GM21423 (cell line): Measurements from ENCODE around the gene DCAF7.

Experiments
- ATAC-seq: cut with Tn5 transposase; IDR thresholded peaks from one replicate; pipeline ENCODE4 v1.9.1; 2021; ENCODE audit warnings: mild to moderate bottlenecking, moderate library complexity; ENCODE audit not compliant: unreplicated experiment

Gene DCAF7

DNA sequence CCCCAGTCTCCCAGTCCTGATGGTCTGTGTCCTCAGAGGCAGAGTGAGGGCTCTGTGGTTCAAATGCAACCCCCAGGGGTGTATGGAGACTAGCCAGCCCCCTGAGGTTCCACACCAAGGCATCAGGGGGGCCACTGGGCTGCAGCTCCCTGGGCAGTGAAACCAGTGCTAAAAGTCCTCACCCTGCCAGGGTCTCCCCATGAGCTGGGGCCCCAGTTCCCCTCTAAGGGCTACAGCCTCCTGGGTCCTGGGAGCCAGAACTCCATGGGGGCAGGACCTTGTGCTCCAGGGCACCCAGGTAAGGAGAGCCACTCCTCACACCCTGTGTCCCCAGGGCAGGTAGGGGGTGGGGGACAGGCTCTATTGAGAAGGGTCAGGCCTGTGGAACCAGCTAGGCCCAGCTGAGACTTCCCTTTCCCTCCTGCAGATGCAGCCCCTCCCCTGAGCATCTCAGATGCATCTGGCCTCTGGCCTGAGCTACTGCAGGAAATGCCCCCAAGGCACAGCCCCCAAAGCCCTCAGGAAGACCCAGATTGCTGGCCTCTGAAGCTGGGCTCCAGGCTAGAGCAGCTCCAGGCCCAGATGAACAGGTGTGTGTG lies 6.4 kb upstream of the DCAF7 start:
- no peak for ATAC-seq

DNA sequence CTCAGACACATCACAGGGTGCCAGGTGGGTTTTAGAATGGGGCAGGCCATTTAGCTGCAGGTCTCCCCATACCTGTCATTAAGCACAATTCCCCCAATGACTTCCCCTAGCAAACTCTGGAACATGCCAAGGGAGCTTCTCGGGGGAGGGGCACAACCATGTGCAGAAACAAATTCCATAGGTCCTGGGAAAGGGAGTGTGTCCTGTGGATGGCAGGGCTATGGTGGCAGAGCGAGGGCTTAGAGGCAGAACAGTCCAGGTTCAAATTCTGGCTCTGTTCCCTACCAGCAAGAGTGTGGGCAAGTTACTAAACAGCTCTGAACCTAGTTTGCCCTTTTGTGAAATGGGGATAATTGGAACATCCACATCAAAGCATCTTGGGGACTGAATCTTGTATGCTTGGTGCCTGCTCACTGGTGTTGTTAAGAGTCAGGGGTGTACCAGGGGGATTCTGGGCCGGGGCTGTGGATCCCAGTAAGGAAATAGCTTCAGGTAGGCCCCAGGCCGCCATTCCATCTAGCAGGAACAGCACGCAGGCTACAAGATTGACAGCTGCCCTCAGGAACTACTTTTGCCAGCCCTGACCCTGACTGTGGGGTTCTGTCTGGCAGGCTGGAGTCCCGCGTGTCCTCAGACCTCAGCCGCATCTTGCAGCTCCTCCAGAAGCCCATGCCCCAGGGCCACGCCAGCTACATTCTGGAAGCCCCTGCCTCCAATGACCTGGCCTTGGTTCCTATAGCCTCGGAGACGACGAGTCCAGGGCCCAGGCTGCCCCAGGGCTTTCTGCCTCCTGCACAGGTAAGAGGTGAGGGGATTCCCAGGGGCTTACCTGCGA lies 5.6 kb upstream of the DCAF7 start:
- no peak for ATAC-seq

DNA sequence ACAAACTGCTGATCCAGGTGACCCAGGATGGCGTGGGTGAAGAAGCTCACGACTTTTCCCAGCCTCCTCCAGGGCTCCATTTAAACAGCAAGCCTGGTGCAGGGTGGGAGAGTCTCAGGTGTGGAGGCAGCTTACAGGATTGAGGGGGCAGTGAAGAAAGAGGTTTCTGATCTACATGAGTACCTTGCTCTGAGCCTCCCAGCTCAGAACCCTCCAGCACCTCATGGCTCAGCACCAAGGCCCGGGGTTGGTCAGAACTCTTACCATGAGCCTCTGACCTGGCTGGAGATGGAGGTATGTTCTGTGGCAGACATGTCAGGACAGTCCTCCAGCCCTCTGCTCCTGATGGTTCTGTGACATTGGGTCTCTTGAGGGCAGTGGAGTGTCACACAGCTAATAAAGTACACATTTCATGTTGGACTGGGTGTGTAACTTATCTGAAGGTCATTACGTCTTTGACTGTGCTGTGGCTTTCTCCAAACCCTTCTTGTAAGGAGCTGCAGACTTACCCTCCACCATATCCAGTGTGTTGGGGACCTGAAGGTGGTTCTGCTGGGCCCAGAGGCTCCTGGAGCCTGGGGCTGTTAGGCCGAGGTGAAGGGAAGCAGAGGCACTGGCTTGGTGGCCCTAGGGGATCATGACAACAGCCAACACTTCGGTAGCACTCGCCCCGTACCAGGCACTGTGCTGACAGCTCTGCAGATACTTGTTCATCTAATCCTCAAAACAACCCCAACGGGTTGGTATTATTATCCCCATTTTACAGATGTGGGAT lies 3.8 kb upstream of the DCAF7 start:
- ATAC-seq, result no peak

DNA sequence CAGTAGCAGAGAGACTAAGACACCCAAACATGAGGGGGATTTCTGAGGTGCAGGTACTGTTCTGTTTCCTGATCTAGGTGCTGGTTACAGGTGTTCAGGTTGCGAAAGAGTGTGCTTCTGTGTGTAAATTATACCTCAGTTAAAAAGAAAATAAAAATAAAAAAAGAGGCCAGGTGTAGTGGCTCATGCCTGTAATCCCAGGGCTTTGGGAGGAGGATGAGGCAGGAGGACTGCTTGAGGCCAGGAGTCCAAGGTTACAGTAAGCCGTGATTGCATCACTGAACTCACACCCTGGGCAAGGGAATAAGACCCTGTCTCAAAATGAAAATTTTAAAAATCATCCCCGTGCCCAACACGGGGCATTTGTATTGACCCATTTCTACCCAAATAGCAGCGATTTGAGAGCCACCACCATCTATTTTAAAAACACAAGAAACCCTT lies 3.2 kb upstream of the DCAF7 start:
- ATAC-seq, result no peak

DNA sequence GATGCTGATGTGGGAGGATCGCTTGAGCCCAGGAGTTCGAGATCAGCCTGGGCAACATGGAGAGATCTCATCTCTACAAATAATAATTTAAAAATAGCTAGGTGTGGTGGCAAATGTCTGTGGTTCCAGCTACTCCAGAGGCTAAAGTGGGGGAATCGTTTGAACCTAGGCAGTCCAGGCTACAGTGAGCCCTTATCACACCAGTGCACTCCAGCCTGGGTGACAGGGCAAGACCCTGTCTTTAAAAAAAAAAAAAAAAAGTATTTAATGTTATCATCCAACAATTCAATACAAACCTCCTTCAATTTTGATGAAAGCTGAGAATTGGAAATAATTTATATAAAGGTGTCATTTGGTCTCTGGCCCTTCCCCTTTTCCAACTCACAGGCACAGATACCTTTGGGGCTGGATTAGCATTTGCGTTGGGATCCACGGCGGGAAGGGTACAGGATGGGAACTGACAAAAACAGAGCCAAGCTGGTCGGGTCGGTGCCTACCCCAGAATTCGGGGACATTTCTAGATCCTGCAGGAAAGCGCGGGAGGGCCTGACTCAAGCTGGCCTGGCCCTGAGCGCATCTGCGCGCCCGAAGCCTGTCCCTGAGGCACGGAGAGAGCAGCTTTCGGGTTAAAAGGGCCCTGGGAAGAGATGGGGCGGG lies 860 bp upstream of the DCAF7 start:
- ATAC-seq, result peak; percentile 25

DNA sequence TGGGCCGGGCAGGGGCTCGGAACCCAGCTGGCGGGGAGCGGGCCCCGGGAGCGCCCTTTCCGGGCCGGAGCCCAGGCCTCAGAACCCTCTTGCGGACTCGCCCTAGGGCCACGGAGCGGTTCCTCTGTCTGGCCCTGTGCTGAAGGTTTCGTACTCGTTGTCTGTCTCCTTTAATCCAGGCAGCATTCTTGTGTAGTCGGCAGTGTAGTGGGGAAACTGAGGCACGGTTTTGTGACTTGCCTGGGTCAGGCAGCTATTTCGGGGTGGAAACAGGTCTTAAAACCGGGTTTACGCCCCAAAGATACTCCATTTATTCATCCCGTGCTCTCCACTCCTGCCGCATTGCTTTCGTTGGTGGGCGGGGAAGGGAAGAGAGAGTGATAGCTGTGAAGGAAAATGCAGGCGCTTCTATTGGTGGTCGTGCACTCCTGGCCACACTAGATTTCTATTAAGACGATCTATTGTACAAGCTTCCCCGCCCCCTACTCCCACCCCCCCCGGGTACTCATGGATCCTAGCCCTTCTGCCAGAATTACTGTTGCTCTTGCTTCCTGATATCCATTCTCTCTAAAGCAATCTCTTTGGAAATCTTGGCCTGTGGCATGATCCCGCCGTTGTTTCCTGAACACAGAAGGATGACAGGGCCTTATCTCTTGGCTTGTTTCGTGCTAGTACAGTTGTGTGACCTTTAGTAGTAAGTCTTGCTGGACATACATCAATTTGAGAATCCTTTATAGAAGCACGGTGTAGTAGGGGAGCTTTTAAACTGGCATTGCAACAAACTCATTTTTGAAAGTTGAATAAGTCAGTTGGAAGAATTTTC lies 751 bp downstream of the DCAF7 start:
- no peak for ATAC-seq

DNA sequence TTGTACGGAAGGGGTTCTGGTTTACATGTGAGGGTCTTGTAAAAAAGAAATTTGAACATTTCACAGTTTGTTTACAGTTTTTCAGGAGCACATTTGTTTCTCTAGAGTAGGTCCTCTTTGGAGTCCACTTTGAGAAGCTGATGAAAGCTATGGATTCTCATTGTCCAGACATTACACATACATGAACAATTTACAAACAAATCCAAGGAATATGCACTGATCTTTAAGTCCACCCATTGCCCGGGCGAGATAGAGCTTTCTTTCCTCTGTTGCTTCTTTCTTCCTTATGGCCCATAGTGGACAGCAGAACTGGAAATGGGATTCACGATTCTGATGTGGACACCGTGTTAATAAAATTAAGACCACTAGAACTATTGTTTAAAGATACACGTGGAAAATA lies 1.9 kb downstream of the DCAF7 start:
- ATAC-seq, result no peak

DNA sequence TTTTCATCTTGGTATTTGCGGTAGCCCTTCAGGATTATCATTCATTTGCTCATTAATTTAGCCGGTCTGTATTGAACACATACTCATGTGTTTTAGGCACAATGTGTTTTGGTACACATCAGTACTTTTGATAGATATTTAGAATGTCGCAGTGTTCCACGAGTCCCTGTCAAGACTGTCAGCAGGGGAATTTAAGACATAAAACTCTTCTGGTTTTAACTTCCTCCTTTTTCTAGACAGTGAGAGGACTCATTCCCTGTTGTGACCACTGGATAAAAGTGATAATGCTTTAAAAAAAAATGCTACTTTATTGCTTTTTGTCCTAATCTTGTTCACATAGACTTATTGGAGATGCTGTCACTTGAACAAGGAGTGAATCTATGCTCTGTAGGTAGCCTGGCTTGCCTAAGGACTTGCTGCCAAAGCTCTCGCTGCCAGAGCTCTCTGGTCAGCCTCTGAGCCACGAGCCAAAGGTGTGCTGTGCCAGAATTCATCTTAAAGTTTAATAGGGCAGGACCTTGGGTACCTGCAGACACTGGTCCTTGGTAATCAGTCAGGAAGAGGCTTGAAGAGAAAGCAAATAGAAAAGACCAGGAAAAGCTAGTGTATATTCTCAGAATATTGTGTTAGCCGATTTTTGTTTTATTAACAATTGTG lies 5.4 kb downstream of the DCAF7 start:
- ATAC-seq, result no peak

DNA sequence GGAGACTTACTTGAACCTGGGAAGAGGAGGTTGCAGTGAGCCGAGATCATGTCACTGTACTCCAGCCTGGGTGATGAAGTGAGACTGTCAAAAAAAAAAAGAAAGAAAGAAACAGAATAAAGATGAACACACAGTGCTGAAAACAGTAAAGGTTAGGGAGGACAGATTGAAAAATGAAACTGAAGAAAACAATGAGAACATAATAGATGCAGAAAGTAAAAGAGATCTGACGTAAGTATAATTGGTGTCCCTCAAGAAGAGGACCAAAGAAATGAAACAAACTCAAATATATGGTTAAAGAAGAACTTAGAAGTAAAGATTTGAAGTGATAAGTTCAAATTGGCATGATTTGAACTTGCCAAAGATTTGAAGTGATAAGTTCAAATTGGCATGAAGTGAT lies 7.1 kb downstream of the DCAF7 start:
- no peak for ATAC-seq

DNA sequence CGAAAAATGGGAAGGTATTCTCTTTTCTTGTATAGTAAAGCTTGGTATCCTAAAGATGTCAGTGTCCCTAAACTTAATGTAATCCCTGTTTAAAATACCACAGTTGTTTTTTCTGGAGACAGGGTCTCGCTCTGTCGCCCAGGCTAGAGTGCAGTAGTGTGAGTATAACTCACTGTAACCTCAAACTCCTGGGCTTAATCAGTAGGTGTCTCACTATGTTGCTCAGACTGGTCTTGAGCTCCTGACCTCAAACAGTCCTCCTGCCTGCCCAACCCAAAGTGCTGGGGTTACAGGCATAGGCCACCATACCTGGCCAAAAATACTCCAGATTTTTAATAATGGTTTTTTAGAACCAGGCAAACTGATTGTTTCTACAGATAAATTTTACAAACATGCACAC lies 8.2 kb downstream of the DCAF7 start:
- ATAC-seq, result no peak

DNA sequence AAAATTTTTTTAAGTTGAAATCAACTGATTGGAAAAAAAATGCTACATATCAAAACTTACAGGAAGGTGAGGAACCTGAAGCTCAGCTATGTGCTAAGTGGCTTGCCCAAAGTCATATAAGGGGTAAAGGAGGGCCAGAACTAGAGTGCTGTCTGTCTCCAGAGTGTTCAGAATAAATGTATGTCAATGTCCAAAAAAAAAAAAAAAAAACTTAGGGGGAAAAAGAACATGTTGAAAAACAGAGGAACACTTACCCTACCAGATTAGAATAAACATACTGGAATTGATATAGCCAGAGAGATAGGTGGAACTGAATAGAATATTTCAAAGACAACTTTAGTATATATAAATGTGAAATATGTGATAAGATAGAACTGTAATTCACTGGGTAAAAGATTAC lies 11.5 kb downstream of the DCAF7 start:
- ATAC-seq, result no peak

DNA sequence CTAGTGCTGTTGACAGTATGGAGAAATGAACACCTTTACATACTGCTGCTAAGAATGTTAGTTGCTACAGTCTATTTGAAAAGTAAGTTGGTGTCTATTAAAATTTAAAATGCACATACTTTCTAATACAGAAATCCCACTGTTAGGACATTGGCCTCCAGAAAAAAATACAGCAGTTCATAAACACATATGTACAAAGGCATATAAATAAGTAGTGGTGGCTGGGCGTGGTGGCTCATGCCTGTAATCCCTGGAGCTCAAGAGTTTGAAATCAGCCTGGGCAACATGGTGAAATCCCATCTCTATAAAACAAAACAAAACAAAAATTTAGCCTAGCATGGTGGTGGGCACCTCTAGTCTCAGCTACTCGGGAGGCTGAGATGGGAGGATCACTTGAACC lies 13.1 kb downstream of the DCAF7 start:
- ATAC-seq, result no peak

DNA sequence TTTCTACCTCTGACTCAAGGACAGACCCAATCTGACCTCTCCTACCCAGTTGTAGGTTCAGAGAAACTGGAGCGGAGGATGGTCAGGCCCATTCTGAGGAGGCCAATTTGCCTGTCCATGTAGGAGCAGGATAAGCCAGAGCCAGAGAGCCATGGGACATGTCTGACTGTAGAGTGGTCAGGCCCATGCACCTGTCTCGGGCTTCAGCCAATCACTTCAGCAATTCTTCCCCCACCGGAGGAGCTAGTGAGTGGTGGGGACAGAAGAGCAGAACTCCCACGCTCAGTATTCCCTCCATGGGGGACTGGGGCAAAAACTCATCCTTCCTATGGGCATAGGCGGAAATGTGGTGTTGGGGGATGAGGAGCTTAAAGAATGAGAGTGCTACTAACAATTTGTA lies 14.3 kb downstream of the DCAF7 start:
- ATAC-seq, result no peak

DNA sequence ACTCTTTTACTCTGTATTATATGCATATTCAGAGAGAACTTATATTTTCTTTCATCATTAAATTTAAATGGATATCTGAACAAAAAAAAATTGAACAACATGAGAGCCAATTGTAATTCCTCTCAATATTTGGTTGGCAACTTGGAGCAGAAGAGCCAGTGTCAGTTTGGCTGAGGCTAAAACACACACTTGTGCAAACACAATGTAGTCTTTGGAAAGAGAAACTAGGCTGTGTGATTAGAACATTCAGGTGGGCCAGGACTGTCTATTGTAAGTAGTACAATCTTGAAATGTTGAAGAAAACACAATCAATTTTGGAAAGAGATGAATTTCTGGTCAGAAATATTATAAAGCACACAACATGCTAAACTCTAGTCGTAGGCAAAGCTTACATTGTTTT lies 17.0 kb downstream of the DCAF7 start:
- no peak for ATAC-seq

DNA sequence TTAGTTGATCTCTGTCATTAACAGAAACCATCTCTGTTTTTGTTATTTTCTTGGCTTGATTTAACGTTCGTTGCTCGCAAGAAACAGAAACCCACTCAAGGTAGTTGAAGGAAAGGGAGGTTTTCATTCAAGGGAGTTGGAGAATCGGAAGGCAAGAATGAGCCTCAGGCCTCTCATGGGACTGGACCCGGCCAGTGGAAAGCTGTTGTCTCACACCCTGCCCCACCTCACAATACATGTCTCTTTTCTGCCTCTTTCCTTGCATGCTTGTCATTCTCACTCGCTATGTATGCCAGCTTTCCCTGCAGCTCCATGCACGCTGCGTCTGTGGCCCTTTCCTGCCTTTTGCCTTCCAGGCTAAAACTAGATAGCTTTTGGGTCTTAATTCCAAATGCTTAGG lies 18.3 kb downstream of the DCAF7 start:
- ATAC-seq, result no peak

DNA sequence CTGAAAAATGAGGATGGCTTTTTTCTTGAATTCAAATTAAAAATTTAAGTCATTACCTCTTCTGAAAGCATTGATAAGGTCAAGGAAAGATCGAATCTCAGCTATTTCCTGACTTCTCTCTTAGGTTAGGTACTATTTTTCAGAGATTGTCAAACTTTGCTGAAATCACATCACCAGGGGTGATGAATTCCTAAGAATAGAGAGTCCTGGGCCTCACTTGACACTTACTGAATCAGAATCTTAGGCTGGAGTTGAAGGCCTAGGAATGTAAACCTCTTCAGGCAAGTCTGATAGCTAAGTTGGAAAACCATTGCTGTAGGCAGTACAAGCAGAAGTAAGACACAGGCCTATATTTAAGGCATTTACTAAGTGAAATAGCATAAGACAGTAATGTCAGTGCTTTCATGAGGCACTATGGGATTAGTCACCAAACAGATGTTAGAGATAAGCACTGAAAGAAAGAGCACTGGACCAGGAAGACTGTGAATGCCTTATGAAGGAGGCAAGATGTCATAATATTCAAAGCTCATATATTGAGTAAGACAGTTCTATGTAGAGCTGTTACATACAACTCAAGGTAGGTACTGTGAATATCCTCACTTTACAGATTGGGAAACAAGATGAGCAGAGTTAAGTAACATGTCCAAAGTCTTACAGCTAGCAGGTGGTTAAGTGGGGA lies 21.5 kb downstream of the DCAF7 start:
- ATAC-seq, result no peak

DNA sequence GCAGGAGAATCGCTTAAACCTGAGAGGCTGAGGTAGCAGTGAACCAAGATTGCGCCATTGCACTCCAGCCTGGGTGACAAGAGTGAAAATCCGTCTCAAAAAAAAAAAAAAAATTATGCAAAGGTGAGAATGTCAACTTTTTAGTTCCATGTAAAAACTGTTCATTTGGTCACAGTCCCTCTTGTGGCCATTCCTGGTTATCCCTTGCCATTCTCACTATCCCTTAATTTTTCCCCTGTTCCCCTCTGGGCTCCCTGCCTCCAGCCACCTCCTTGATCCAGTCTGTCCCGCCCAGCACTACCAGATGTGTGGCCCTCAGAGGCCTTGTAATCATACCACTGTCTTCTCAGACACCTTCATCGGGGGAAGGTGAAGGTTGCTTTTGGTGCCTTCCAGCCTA lies 23.4 kb downstream of the DCAF7 start:
- ATAC-seq, result no peak

DNA sequence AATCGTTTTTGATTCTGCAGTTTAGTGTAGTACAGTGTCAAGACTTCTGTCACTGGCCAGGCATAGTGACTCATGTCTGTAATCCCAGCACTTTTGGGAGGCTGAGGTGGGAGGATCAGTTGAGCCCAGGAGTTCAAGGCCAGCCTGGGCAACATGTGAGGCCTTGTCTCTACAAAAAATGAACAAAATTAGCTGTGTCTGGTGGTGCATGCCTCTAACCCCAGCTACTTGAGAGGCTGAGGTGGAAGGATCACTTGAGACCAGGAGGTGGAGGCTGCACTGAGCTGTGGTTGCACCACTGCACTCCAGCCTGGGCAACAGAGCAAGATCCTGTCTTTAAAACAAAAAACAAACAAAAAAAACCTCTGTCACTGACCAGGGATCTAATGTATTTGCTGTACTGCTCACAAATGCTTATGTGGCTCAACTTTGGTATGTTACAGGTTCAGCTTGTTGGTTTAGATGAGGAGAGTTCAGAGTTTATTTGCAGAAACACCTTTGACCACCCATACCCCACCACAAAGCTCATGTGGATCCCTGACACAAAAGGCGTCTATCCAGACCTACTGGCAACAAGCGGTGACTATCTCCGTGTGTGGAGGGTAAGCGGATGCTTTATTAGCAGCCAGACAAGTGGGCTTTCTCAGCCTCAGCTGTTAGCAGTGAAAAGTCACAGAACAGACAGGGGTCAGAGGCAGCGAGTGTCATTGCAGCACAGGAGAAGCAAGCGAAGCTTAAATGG lies 27.9 kb downstream of the DCAF7 start:
- no peak for ATAC-seq

DNA sequence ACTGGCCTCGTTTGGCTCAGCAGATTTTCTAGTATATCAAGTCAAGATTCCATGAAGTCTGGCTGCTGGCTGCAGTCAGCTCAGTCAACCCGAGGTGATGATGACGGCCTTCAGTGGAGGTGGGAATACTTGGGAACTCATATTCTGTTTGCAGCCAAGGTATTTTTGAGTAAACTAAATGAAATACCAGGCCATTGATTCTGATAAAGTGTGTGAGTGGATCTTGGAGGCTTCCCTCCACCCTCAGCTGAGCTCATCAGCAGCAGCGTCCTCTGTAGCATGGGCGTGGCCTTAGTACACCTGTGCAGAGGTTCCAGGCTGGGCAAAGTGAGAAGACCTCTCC lies 28.5 kb downstream of the DCAF7 start:
- no peak for ATAC-seq
